ENCODE data around the gene NCS1. TPM values are rescaled to one million over a fixed set of nuclear protein-coding genes. Genes with fewer than 3 reads are reported as not detected.

NCS1 gene
- total RNA-seq, 2 experiments from 2014 or later: 1.1 to 1.4 TPM

- Mint-ChIP-seq H3K4me3 (no peak overlapping the region), H3K27ac (no peak overlapping the region), H3K36me3 (no peaks in the 10 kb centered on the region), H3K9me3 (no peaks in the 10 kb centered on the region), H3K4me1 (peaks cover 2% of the 10 kb centered on the region), H3K27me3 (peaks cover 2% of the 10 kb centered on the region)
- DNase-seq (no peak), ATAC-seq (ENCODE audit: low read depth) (no peak)
- POLR2A ChIA-PET: no interaction called here
Observed at GRCh38 chr9:130186839-130187522, 14.8 kb downstream of the NCS1 start.

GRCh38 chr9:130187523-130187846 lies 15.3 kb downstream of the NCS1 start:
- ATAC-seq (ENCODE audit: low read depth): no peak
- peaks cover 2% of the 10 kb centered on the region for H3K27me3 Mint-ChIP-seq
- DNase-seq: no peak
- H3K4me1 Mint-ChIP-seq: peaks cover 2% of the 10 kb centered on the region
- no peaks in the 10 kb centered on the region for H3K36me3 Mint-ChIP-seq
- no peaks in the 10 kb centered on the region for H3K9me3 Mint-ChIP-seq
- no peak overlapping the region for H3K4me3 Mint-ChIP-seq
- POLR2A ChIA-PET: no interaction called here
- no peak overlapping the region for H3K27ac Mint-ChIP-seq

- no peaks in the 10 kb centered on the region for H3K36me3 Mint-ChIP-seq
- DNase-seq: no peak
- ATAC-seq (ENCODE audit: low read depth): no peak
- POLR2A ChIA-PET: no interaction called here
- peaks cover under 1% of the 10 kb centered on the region for H3K4me1 Mint-ChIP-seq
- no peak overlapping the region for H3K4me3 Mint-ChIP-seq
- no peak overlapping the region for H3K27ac Mint-ChIP-seq
- H3K27me3 Mint-ChIP-seq: peaks cover 2% of the 10 kb centered on the region
- no peaks in the 10 kb centered on the region for H3K9me3 Mint-ChIP-seq
Observed at GRCh38 chr9:130188860-130189481, 16.8 kb downstream of the NCS1 start.

- POLR2A ChIA-PET: no interaction called here
- no peak overlapping the region for H3K27ac Mint-ChIP-seq
- peaks cover 2% of the 10 kb centered on the region for H3K27me3 Mint-ChIP-seq
Observed at GRCh38 chr9:130189840-130190239, 17.6 kb downstream of the NCS1 start.

GRCh38 chr9:130191068-130191748 lies 19.0 kb downstream of the NCS1 start:
- DNase-seq (no peak), ATAC-seq (ENCODE audit: low read depth) (no peak)
- no peaks in the 10 kb centered on the region for H3K9me3 Mint-ChIP-seq
- POLR2A ChIA-PET: no interaction called here
- H3K4me1 Mint-ChIP-seq: peaks cover 2% of the 10 kb centered on the region
- H3K36me3 Mint-ChIP-seq: no peaks in the 10 kb centered on the region
- peaks cover 2% of the 10 kb centered on the region for H3K27me3 Mint-ChIP-seq
- no peak overlapping the region for H3K4me3 Mint-ChIP-seq
- no peak overlapping the region for H3K27ac Mint-ChIP-seq

More at GRCh38 chr9:130189840-130190239, 17.6 kb downstream of the NCS1 start:
- no peaks in the 10 kb centered on the region for H3K9me3 Mint-ChIP-seq
- no peaks in the 10 kb centered on the region for H3K36me3 Mint-ChIP-seq
- DNase-seq: no peak
- peaks cover 2% of the 10 kb centered on the region for H3K4me1 Mint-ChIP-seq
- no peak overlapping the region for H3K4me3 Mint-ChIP-seq
- no peak for ATAC-seq (ENCODE audit: low read depth)

GRCh38 chr9:130191749-130192120 lies 19.5 kb downstream of the NCS1 start:
- Mint-ChIP-seq H3K4me3 (no peak overlapping the region), H3K9me3 (no peaks in the 10 kb centered on the region), H3K36me3 (no peaks in the 10 kb centered on the region), H3K27ac (no peak overlapping the region), H3K4me1 (peaks cover 2% of the 10 kb centered on the region), H3K27me3 (peaks cover 2% of the 10 kb centered on the region)
- ATAC-seq (ENCODE audit: low read depth) (no peak), DNase-seq (no peak)
- POLR2A ChIA-PET: no interaction called here

- Mint-ChIP-seq H3K36me3 (no peaks in the 10 kb centered on the region), H3K27ac (no peak overlapping the region)
- POLR2A ChIA-PET: interaction anchor here (0.6 kb wide), 1 partner anchor 1164 kb away, joined by 3 read pairs; no protein-coding TSS in a partner anchor
Observed at GRCh38 chr9:130192382-130192999, 20.3 kb downstream of the NCS1 start.

GRCh38 chr9:130193103-130193502 lies 20.9 kb downstream of the NCS1 start:
- DNase-seq (no peak), ATAC-seq (ENCODE audit: low read depth) (no peak)
- peaks cover 2% of the 10 kb centered on the region for H3K27me3 Mint-ChIP-seq
- H3K27ac Mint-ChIP-seq: peak overlapping the region; percentile 48
- H3K4me3 Mint-ChIP-seq: no peak overlapping the region
- H3K36me3 Mint-ChIP-seq: no peaks in the 10 kb centered on the region
- POLR2A ChIA-PET: no interaction called here
- H3K4me1 Mint-ChIP-seq: peaks cover 2% of the 10 kb centered on the region
- H3K9me3 Mint-ChIP-seq: no peaks in the 10 kb centered on the region

More at GRCh38 chr9:130192382-130192999, 20.3 kb downstream of the NCS1 start:
- ATAC-seq (ENCODE audit: low read depth) (no peak), DNase-seq (no peak)
- Mint-ChIP-seq H3K9me3 (no peaks in the 10 kb centered on the region), H3K27me3 (peaks cover 2% of the 10 kb centered on the region), H3K4me3 (no peak overlapping the region), H3K4me1 (peaks cover 2% of the 10 kb centered on the region)

- Mint-ChIP-seq H3K4me3 (no peak overlapping the region), H3K4me1 (peaks cover 2% of the 10 kb centered on the region), H3K27me3 (peaks cover 2% of the 10 kb centered on the region), H3K27ac (peak overlapping the region; percentile 48), H3K9me3 (no peaks in the 10 kb centered on the region), H3K36me3 (no peaks in the 10 kb centered on the region)
- ATAC-seq (ENCODE audit: low read depth): no peak
- no peak for DNase-seq
- POLR2A ChIA-PET: no interaction called here
Observed at GRCh38 chr9:130193531-130194377, 21.6 kb downstream of the NCS1 start.

GRCh38 chr9:130194378-130194932 lies 22.3 kb downstream of the NCS1 start:
- peak overlapping the region; percentile 58 for H3K27ac Mint-ChIP-seq
- DNase-seq (no peak), ATAC-seq (ENCODE audit: low read depth) (no peak)
- POLR2A ChIA-PET: no interaction called here
- peaks cover 2% of the 10 kb centered on the region for H3K27me3 Mint-ChIP-seq
- H3K9me3 Mint-ChIP-seq: no peaks in the 10 kb centered on the region
- H3K4me3 Mint-ChIP-seq: no peak overlapping the region
- H3K4me1 Mint-ChIP-seq: peaks cover 2% of the 10 kb centered on the region
- H3K36me3 Mint-ChIP-seq: no peaks in the 10 kb centered on the region

- Mint-ChIP-seq H3K36me3 (no peaks in the 10 kb centered on the region), H3K4me3 (no peak overlapping the region), H3K27me3 (no peaks in the 10 kb centered on the region), H3K4me1 (peaks cover 2% of the 10 kb centered on the region), H3K9me3 (no peaks in the 10 kb centered on the region), H3K27ac (no peak overlapping the region)
- ATAC-seq (ENCODE audit: low read depth): no peak
- DNase-seq: no peak
- POLR2A ChIA-PET: no interaction called here
Observed at GRCh38 chr9:130195638-130196037, 23.4 kb downstream of the NCS1 start.

GRCh38 chr9:130196643-130197042 lies 24.4 kb downstream of the NCS1 start:
- peaks cover 2% of the 10 kb centered on the region for H3K4me1 Mint-ChIP-seq

GRCh38 chr9:130197386-130197785 lies 25.2 kb downstream of the NCS1 start:
- POLR2A ChIA-PET: no interaction called here
- DNase-seq (no peak), ATAC-seq (ENCODE audit: low read depth) (no peak)
- Mint-ChIP-seq H3K4me3 (no peak overlapping the region), H3K9me3 (no peaks in the 10 kb centered on the region), H3K27ac (no peak overlapping the region), H3K36me3 (no peaks in the 10 kb centered on the region), H3K27me3 (no peaks in the 10 kb centered on the region), H3K4me1 (peaks cover 2% of the 10 kb centered on the region)

More at GRCh38 chr9:130196643-130197042, 24.4 kb downstream of the NCS1 start:
- Mint-ChIP-seq H3K27me3 (no peaks in the 10 kb centered on the region), H3K9me3 (no peaks in the 10 kb centered on the region), H3K36me3 (no peaks in the 10 kb centered on the region), H3K4me3 (no peak overlapping the region), H3K27ac (no peak overlapping the region)
- ATAC-seq (ENCODE audit: low read depth) (no peak), DNase-seq (no peak)
- POLR2A ChIA-PET: no interaction called here

Data from activated naive CD8-positive, alpha-beta T cell treated with anti-CD3 and anti-CD28 coated beads, Interleukin-2, amount 10 ng/mL, durations not matched to agents 7 days and 5 days (primary cell).